Epithelial cell of prostate (primary cell): ENCODE measurements around the gene S100A13.
"Not testable (repeated sequence)": the region's sequence is repeated elsewhere in the genome, so short reads cannot be mapped to it uniquely, and the experiment has no call there.

Experiments
- DNase-seq: peaks from one replicate; pipeline ENCODE4 v3.0.0-alpha.2; 2011; ENCODE audit warnings: low read depth, low spot score
- H3K27ac ChIP-seq: fragments of 450-650 bp; 2 replicates; pipeline ENCODE4 v1.5.1; 2017; ENCODE audit warnings: mild to moderate bottlenecking

S100A13 gene

DNA sequence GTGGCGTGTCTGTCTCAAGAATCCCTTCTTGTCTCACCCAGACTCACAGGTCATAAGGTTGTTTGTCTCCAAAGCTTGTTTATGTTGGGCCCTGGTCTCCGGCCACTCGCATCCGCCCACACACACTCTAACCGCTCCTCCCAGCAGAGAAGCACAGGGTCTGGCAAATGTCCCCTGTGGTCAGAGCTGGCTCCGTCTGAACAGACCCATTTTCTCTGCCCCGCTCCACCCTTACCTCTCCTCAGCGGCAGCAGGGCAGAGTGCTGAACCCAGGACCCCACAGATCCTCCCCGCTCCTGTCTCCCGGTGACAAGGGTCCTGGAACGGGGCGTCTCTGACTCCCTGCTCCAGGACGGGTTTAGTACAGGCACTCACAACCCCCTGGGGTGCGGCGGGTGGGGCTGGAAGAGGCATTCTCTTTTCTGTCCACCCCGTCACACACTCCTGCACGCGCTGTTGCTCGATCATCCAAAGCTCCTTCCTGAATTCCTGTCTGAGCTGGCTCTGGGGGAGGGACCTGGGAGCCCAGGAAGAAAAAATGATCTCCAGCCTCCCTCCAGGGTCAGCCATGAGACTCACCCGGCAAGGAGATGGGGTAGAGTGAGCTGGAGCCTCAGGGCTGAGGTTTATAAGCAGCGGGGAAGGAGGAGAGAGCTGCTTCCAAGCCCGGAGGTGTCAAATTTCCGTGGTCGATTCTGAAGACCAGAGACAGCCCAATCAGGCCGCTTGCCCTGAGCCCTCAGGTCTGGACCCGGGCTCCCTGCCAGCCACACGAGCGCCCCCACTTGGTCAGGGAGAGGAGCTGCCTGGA, at the start of gene S100A13:
Gene S100A13 (minus strand): TSS at position 602 of the 811 bp plus-strand sequence. CDS start 1,033 bp downstream, outside the sequence.
- peak within 1 kb of the TSS; percentile 76 for H3K27ac ChIP-seq
- peak; percentile 41 for DNase-seq

DNA sequence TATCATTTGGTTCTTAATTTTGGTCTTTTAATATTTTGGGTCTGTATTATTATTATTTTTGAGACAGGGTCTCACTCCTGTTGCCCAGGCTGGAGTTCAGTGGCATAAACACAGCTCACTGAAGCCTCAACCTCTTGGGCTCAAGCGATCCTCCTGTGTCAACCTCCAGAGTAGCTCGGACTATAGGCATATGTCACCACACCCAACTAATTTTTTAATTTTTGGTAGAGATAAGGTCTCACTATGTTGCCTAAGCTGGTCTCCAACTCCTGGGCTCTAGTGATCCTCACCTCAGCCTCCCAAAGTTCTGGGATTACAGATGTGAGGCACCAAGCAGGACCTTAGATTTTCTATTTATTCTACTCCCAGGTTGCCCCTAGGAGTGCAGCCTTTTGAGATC, 46.2 kb upstream of the S100A13 start:
- no peak overlapping the region for H3K27ac ChIP-seq
- DNase-seq = no peak

DNA sequence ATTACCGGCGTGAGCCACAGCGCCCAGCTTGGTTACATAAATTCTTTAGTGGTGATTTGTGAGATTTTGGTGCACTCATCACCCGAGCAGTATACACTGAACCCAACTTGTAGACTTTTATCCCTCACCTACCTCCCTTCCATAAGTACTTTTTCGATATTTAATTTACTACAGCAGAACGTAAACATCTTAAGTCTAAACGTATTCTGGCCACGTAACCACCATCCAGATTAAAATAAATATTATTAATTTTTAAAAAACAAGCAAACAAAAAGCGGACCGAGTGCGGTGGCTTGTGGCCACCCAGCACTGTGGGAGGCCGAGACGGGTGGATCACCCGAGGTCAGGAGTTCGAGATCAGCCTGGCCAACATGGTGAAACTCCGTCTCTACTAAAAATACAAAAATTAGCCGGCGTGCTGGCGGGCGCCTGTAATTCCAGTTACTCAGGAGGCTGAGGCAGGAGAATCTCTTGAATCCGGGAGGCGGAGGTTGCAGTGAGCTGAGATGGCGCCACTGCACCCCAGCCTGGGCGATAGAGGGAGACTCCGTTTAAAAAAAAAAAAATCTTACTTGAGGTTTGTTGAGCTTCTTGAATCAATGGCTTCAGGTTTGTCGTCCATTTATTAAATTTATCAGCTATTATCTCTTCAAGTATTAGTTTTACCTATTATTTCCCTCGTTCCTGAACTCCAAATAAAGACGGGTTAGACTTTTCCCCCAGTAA, 44.5 kb upstream of the S100A13 start:
- peak overlapping the region; percentile 83 for H3K27ac ChIP-seq
- not testable (repeated sequence) for DNase-seq

DNA sequence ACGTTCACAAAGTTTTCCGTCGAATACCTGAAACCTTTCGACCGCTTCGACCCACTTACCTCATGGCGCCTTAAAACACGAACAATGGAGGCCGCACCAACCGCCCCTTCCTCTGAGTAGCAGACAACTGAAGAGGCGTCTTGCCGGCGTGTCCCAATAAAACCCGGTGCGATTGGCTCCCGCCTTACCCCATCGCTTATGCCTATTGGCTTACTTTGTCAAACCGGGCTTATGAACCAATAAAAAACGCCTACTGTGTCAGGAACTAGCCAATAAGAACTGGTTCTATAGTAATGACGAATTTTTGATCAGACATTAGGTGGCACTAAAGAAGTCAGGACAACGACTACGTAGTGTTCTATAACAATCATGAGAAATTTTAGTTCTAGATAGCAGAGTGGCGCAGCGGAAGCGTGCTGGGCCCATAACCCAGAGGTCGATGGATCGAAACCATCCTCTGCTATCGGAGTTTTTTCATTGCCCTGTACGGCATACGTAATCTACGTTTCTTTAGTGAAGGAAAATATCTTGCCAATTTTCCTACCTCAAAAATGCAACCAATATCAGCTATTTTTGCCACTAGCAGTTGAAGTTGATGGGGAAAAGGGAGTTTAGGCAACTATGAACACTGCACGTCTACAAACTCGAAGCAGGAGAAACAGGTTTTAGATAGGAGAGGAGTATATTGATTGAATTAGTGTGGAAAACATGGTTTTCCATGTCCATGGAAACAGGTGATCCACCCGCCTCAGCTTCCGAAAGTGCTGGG, 43.7 kb upstream of the S100A13 start, which contains the start of gene ILF2:
Gene ILF2 (minus strand): TSS at position 135 of the 769 bp plus-strand sequence. CDS start 71 bp downstream, at position 64.
- DNase-seq = peak; percentile 99
- peak within 1 kb of the TSS; percentile 83 for H3K27ac ChIP-seq

DNA sequence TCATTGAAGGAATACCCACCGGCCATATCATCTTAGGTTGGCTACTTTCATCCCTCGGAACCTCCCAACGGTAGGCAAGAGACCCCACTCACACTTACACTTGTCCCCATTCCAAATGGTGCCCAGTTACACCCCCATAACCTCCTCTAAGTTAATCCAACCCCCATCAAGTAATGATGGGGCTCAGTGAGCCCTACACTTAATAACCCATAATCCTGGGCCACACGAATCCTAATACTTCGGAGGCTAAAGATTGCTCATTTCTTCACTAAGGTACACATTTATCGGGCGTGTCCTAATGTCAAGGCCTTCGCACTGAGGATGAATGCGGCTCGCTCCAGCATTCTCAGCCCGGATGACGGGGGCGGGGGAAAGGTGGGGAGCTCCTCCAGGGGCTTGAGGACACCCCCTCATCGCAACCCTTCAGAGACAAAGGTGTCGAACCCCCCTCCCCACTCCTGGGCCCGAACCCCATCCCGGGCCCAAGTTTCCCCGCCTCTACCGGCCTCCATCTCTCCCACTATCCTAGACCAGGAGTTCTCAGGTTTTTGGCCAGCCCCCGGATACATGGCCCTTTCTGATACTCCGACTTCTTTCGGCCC, 43.1 kb upstream of the S100A13 start:
- H3K27ac ChIP-seq = peak overlapping the region; percentile 83
- DNase-seq = no peak

DNA sequence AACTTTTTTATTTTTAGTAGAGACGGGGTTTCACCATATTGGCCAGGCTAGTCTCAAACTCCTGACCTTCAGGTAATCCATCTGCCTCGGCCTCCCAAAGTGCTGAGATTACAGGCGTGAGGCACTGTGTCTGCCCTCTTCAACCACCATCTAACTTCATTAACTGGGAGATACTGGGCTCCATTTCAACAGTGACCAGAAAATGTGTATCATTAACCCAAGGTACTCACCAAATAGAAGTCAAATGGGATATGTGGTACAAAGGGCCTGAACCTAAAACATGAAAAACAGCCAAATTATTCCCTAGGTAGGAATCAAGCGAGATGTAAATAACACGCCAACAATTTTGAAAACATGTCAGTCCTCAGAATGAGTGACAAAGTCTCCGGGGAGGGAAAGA, 42.3 kb upstream of the S100A13 start:
- no peak for DNase-seq
- H3K27ac ChIP-seq = no peak overlapping the region

DNA sequence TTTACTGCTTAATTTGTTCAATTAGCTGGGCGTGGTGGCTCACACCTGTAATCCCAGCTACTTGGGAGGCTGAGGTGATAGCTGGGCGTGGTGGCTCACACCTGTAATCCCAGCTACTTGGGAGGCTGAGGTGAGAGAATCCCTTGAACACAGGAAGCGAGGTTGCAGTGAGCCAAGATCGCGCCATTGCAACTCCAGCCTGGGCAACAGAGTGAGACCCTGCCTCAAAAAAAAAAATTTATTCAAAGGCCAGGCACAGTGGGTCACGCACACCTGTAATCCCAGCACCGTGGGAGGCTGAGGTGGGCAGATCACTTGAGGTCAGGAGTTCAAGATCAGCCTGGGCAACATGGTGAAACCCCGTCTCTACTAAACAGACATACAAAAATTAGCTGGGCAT, 41.4 kb upstream of the S100A13 start:
- not testable (repeated sequence) for H3K27ac ChIP-seq, DNase-seq

DNA sequence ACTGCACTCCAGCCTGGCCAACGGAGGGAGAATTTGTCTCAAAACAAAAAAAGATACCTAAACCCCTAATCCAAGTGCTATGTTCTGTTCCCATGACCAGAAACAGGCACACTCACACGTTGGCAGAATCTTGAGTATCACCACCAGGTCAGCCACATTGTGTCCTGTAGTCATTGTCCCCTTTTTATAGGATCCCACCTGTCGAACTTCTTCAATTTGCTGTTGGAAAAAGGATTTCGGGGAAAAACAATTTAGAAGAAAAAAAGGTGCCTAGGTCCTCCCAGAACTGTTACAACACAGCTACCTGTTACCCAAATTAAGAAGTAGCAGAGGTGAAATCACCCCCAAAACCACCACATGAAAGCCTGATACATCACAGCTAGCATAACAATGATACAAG, 40.1 kb upstream of the S100A13 start:
- no peak overlapping the region for H3K27ac ChIP-seq
- no peak for DNase-seq

DNA sequence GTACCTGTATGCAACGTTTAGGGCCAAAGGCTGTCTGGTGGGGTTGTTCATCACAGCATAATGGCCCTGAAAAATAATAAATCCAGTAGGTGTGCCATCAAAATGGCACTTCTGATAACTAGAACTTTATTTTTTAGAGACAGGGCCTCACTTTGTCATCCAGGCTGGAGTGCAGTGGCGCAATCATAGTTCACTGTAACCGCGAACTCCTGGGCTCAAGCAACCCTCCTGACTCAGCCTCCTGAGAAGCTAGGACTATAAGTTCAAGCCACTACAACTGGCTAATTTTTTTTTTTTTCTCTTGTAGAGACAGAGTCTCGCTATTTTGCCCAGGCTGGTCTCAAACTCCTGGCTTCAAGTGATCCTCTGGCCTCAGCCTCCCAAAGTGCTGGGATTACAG, 35.9 kb upstream of the S100A13 start:
- DNase-seq = no peak
- peak overlapping the region; percentile 2 for H3K27ac ChIP-seq

DNA sequence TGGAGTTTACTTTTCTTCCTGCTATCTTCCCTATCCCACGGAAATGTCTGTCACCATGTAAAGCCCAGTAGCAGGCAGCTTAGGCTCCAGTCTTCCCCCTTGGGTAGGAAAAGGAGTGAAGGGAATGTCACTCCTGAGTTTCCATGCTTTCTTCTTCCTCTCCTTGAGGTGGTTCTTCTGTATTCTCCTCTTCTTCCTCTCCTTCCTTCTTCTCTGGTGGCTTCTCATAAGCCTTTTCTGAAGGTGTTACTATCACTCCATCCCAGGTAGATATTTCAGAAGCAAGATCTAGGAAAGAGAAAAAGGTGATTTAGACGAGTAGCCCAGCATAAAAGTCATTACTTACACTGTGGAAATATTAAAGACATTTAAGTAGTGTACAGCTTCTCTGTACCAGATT, 35.0 kb upstream of the S100A13 start:
- H3K27ac ChIP-seq = no peak overlapping the region
- DNase-seq = no peak

DNA sequence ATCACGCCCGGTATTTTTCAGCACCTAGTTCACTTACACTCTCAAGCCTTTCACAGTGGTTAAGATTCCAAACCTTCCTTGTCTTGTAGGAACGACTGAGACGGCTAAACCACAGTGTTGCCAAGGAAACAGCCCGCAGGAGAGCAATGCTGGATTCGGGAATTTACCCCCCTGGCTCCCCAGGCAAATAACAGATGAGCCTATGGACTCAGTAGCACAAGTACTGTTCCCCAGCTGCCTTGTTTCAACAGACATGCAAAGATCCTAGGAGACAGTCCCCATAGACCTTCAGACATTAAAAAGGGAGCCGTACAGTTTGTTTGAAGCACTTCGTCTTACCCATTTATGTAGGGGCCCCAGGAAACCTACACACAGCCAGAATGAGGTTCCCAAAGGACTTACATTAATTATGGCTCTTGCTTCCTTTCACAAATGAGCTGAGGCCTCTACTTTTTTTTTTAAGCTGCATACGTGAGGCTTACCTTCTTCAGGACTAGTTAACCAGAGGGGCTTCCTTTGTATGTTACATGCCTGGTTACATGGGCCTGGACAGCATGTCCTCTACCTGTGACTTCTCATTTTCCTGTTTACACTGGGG, 33.9 kb upstream of the S100A13 start:
- DNase-seq = no peak
- no peak overlapping the region for H3K27ac ChIP-seq

DNA sequence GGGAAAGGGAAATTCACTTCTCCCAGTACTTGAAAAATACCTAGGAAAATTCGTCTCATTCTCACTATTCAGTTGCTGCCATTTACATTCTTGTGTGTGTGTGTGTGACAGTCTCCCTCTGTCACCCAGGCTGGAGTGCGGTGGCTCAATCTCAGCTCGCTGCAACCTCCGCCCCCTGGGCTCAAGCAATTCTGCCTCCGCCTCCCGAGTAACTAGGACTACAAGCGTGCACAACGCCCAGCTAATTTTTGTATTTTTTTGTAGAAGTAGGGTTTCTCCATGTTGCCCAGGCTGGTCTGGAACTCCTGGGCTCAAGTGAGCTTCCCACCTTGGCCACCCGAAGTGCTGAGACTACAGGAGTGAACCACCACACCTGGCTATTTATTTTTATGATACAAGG, 32.4 kb upstream of the S100A13 start:
- DNase-seq = no peak
- H3K27ac ChIP-seq = no peak overlapping the region

DNA sequence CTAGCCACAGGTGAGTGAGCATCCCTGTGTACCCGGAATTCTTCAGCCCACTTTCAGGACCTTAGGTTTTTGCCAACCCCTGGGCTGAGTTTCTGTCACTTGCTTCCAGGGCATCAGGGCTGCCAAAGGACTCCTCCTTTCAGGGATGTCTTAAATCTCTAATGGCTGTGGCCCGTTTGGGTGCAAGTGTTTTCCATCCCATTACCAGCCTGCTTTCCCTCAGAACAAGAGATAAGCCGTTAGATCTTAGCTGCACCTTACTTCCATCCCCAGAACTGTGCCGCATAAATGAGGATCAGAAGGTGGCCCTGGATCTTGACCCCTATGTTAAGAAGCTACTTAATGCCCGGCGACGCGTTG, 31.9 kb upstream of the S100A13 start:
- H3K27ac ChIP-seq = peak overlapping the region; percentile 74

DNA sequence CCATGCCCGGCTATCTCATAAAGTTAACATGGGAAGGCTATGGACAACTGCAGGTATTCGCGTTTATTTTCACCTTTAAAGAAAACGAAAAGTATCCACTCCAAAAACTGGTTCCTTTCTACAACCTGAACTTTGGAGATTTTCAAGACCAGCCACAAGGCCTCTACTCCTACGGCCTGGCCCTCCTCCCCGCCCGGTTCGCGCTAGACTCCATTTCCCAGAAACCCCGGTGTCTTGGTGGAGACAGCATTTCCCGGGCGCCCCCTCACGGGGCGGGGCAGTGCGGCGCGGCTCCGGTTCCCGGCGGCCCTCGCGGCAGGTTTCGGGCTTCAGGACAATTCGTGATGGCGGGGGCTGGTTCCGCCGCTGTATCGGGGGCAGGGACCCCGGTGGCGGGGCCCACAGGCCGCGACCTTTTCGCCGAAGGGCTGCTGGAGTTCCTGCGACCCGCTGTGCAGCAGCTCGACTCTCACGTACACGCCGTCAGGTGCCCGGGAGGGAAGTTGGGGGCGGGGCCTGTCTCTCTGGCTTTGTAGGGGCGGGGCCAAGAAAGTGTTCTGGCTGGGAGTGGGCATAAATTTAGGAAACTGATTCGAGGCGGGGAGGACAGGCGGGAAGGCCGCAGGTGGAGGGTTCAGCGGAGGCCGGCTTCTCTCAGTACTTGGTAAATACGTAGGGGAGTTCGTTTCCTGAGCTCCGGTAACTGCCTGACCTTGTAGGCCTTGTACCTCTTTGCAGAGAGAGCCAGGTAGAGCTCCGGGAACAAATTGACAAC, 31.3 kb upstream of the S100A13 start, which contains the start of gene SNAPIN:
Gene SNAPIN (plus strand): TSS at position 304 of the 775 bp plus-strand sequence. CDS start 41 bp downstream, at position 345.
- DNase-seq = no peak
- H3K27ac ChIP-seq = peak within 1 kb of the TSS; percentile 74

More for the DNA sequence above, 31.9 kb upstream of the S100A13 start:
- no peak for DNase-seq

DNA sequence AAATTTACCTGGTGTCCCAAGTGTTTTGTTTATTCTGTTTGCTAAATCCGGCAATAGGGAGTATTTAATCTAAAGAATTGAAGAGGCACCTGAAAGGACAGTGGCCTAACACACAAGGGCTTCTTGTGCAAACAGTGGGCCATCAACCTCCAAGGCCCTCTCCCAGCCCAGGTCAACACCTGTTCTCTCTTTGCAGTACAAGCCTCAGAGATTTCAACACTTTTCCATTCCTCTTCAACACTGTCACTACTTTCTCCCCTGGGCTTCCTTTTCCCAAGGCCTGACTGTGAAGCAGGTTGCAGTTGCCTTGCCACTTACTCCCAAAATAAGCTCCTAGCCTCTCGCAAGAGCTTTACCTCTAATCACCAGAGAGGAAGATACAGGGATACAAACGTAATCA, 28.0 kb upstream of the S100A13 start:
- no peak for DNase-seq
- H3K27ac ChIP-seq = no peak overlapping the region

DNA sequence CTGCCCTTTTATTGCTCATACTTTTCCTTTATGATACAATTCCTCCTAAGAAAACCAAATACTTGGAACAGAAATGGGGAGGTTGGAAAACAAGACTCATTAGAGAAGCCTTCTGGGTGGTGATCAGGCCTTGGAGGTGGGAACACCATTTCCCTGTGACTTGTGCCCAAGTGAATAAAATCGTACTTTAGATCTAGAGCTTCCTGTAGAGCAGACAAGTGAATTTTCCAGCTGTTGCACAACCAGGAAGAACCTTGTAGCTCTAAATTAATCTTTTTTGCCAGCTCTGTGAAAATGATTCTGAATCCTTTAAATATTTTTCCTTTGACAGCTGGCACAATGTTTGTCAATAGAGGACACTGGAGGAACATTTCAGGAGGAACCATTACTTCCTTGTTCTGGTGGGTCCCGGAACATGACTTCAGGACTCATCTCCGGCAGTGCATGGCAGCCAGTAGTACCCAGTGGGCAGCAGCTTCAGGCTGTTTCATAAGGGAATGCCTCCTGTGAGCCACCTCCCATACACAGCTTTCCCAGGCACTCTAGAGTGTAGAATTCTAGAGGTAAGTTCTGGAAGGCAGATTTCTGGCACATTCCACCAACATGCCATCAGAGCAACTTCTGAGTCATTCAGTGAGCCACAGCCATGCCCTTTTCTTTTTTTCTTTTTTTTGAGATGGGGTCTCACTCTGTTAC, 25.6 kb upstream of the S100A13 start:
- peak; percentile 31 for DNase-seq
- peak overlapping the region; percentile 75 for H3K27ac ChIP-seq

DNA sequence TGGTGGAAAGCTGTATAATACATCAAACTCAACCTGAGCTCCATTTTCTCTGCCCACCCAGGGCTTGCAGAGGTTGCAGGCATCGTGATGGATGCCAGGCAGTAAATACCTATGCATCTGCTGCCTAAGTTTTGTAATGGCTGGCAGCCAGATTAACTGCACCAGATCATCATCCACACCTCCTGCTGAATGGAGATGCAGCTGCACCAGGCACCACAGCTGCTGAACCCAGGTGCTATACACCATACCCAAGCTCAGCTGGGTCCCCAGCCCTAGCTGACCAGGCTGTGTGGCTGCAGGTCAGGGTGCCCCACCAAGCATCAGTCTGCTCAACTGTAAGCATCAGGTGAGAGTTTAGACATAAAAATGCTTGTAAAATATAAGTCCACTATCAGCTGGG, 24.5 kb upstream of the S100A13 start:
- H3K27ac ChIP-seq = no peak overlapping the region
- no peak for DNase-seq

DNA sequence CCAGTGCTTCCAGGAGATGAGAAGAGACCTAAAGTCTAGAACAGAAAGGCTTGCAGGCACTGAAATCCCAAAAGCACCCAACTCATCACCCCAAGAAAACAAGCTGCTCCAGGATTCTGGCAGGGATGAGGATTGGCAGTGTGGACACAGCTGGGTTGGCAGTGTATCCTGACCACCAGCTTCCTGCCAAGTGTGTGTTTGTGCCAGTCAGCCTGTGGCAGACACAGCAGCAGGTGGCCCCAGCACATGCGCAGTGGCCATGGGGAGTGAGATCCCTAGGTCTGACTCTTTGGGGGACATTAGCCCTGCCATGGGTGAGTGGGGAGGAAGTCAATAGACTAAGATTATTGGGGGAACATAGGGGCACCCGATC, 22.5 kb upstream of the S100A13 start:
- DNase-seq = no peak
- H3K27ac ChIP-seq = no peak overlapping the region
